ENCODE measurements around the gene SERGEF.

SERGEF gene

DNA sequence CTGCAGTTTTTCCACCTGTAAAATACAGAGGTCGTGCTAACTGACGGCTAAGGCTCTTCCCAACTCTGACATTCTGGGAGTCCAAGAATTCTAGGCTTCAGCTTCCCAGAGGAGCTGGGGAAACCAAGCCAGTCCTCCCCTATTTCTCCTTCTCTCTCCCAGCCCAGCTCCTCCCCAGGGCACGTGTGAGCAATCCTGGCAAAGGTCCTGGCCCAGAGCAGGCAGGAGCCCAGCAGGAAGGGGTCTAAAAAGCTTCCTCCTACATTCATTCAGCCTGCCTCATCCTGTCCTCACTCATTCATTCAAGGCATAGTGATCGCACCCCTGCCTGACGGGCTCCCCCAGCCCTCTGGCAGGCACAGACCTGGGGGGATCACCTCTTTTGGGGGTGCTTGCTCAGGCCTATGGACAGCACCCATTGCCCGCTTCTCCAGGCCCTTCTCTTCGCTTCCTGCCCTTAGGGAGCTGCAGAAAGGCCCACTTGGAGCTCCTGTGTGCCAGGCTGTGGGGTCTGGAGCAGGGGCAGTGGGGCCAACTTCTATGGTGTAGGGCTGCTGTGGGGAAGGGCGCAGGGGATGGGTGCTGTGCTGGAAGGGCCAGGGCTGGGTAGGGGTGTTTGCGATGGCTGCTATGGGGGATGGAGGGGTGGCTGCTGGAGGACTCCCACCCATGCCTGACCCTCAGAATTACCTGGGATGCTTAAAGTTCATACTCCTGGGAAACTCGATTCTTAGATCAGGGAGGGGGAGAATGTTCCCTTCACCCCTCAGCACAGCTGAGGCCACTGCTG, 268.5 kb downstream of the SERGEF start:
- no peaks in the 10 kb centered on the region for H3K9me3 ChIP-seq (ENCODE audit: insufficient read depth, low read length)
- TF ChIP-seq YY1 (IDR thresholded peaks at IDR 0.05; ENCODE audit: insufficient read depth, insufficient read length) (no peak), ZNF274 (IDR thresholded peaks at IDR 0.05; ENCODE audit: low read depth, low read length) (no peak), SUZ12 (IDR thresholded peaks at IDR 0.05; ENCODE audit: extremely low read depth, insufficient read depth, insufficient read length) (no peak)
- no peak overlapping the region for H3K9ac ChIP-seq (ENCODE audit: insufficient read length, low read depth)
- peaks cover 4% of the 10 kb centered on the region for H3K27me3 ChIP-seq (ENCODE audit: insufficient read depth, insufficient read length)
- DNase-seq (ENCODE audit: low read depth, low spot score): no peak
- no peaks in the 10 kb centered on the region for H3K36me3 ChIP-seq (ENCODE audit: insufficient read depth, insufficient read length, low read length)
- no peak overlapping the region for H3K4me3 ChIP-seq (ENCODE audit: insufficient read length, low read depth)
- peaks cover 8% of the 10 kb centered on the region for H3K4me1 ChIP-seq (ENCODE audit: insufficient read depth, insufficient read length)

- DNase-seq (ENCODE audit: low read depth, low spot score): no peak
- TF ChIP-seq ZNF274 (IDR thresholded peaks at IDR 0.05; ENCODE audit: low read depth, low read length): no peak
- no peak for TF ChIP-seq YY1 (IDR thresholded peaks at IDR 0.05; ENCODE audit: insufficient read depth, insufficient read length)
- TF ChIP-seq SUZ12 (IDR thresholded peaks at IDR 0.05; ENCODE audit: extremely low read depth, insufficient read depth, insufficient read length): no peak
- Histone ChIP-seq H3K36me3 (ENCODE audit: insufficient read depth, insufficient read length, low read length) (no peaks in the 10 kb centered on the region), H3K9me3 (ENCODE audit: insufficient read depth, low read length) (no peaks in the 10 kb centered on the region), H3K4me3 (ENCODE audit: insufficient read length, low read depth) (no peak overlapping the region), H3K4me1 (ENCODE audit: insufficient read depth, insufficient read length) (peaks cover 11% of the 10 kb centered on the region), H3K27me3 (ENCODE audit: insufficient read depth, insufficient read length) (peaks cover 10% of the 10 kb centered on the region), H3K9ac (ENCODE audit: insufficient read length, low read depth) (no peak overlapping the region)
These were observed 269.1 kb downstream of the SERGEF start for GRCh38 chr11:17743808-17744119.

- H3K27me3 ChIP-seq (ENCODE audit: insufficient read depth, insufficient read length): peaks cover 13% of the 10 kb centered on the region
- TF ChIP-seq ZNF274 (IDR thresholded peaks at IDR 0.05; ENCODE audit: low read depth, low read length) (no peak), SUZ12 (IDR thresholded peaks at IDR 0.05; ENCODE audit: extremely low read depth, insufficient read depth, insufficient read length) (no peak), YY1 (IDR thresholded peaks at IDR 0.05; ENCODE audit: insufficient read depth, insufficient read length) (no peak)
- H3K36me3 ChIP-seq (ENCODE audit: insufficient read depth, insufficient read length, low read length): no peaks in the 10 kb centered on the region
- no peak for DNase-seq (ENCODE audit: low read depth, low spot score)
- H3K9me3 ChIP-seq (ENCODE audit: insufficient read depth, low read length): no peaks in the 10 kb centered on the region
- no peak overlapping the region for H3K4me3 ChIP-seq (ENCODE audit: insufficient read length, low read depth)
- H3K9ac ChIP-seq (ENCODE audit: insufficient read length, low read depth): no peak overlapping the region
- H3K4me1 ChIP-seq (ENCODE audit: insufficient read depth, insufficient read length): peaks cover 15% of the 10 kb centered on the region
These were observed 269.6 kb downstream of the SERGEF start for GRCh38 chr11:17743026-17743807.

- H3K4me1 ChIP-seq (ENCODE audit: insufficient read depth, insufficient read length): peaks cover 19% of the 10 kb centered on the region
- H3K9ac ChIP-seq (ENCODE audit: insufficient read length, low read depth): no peak overlapping the region
- no peak overlapping the region for H3K4me3 ChIP-seq (ENCODE audit: insufficient read length, low read depth)
- peaks cover 16% of the 10 kb centered on the region for H3K27me3 ChIP-seq (ENCODE audit: insufficient read depth, insufficient read length)
- H3K9me3 ChIP-seq (ENCODE audit: insufficient read depth, low read length): no peaks in the 10 kb centered on the region
- no peak for DNase-seq (ENCODE audit: low read depth, low spot score)
- TF ChIP-seq ZNF274 (IDR thresholded peaks at IDR 0.05; ENCODE audit: low read depth, low read length) (no peak), YY1 (IDR thresholded peaks at IDR 0.05; ENCODE audit: insufficient read depth, insufficient read length) (no peak), SUZ12 (IDR thresholded peaks at IDR 0.05; ENCODE audit: extremely low read depth, insufficient read depth, insufficient read length) (no peak)
- H3K36me3 ChIP-seq (ENCODE audit: insufficient read depth, insufficient read length, low read length): no peaks in the 10 kb centered on the region
These were observed 270.8 kb downstream of the SERGEF start for GRCh38 chr11:17742019-17742418.

GRCh38 chr11:17741487-17741886, 271.4 kb downstream of the SERGEF start:
- H3K9me3 ChIP-seq (ENCODE audit: insufficient read depth, low read length): no peaks in the 10 kb centered on the region
- H3K36me3 ChIP-seq (ENCODE audit: insufficient read depth, insufficient read length, low read length): no peaks in the 10 kb centered on the region
- TF ChIP-seq SUZ12 (IDR thresholded peaks at IDR 0.05; ENCODE audit: extremely low read depth, insufficient read depth, insufficient read length) (no peak), ZNF274 (IDR thresholded peaks at IDR 0.05; ENCODE audit: low read depth, low read length) (no peak), YY1 (IDR thresholded peaks at IDR 0.05; ENCODE audit: insufficient read depth, insufficient read length) (no peak)
- no peak overlapping the region for H3K9ac ChIP-seq (ENCODE audit: insufficient read length, low read depth)
- H3K27me3 ChIP-seq (ENCODE audit: insufficient read depth, insufficient read length): peaks cover 21% of the 10 kb centered on the region
- no peak overlapping the region for H3K4me3 ChIP-seq (ENCODE audit: insufficient read length, low read depth)
- DNase-seq (ENCODE audit: low read depth, low spot score): no peak
- peaks cover 19% of the 10 kb centered on the region for H3K4me1 ChIP-seq (ENCODE audit: insufficient read depth, insufficient read length)

GRCh38 chr11:17740649-17741235, 272.1 kb downstream of the SERGEF start:
- no peaks in the 10 kb centered on the region for H3K36me3 ChIP-seq (ENCODE audit: insufficient read depth, insufficient read length, low read length)
- no peaks in the 10 kb centered on the region for H3K9me3 ChIP-seq (ENCODE audit: insufficient read depth, low read length)
- DNase-seq (ENCODE audit: low read depth, low spot score): no peak
- H3K4me1 ChIP-seq (ENCODE audit: insufficient read depth, insufficient read length): peaks cover 19% of the 10 kb centered on the region
- H3K4me3 ChIP-seq (ENCODE audit: insufficient read length, low read depth): no peak overlapping the region
- TF ChIP-seq ZNF274 (IDR thresholded peaks at IDR 0.05; ENCODE audit: low read depth, low read length) (no peak), YY1 (IDR thresholded peaks at IDR 0.05; ENCODE audit: insufficient read depth, insufficient read length) (no peak), SUZ12 (IDR thresholded peaks at IDR 0.05; ENCODE audit: extremely low read depth, insufficient read depth, insufficient read length) (no peak)
- H3K9ac ChIP-seq (ENCODE audit: insufficient read length, low read depth): no peak overlapping the region
- H3K27me3 ChIP-seq (ENCODE audit: insufficient read depth, insufficient read length): peaks cover 28% of the 10 kb centered on the region

DNA sequence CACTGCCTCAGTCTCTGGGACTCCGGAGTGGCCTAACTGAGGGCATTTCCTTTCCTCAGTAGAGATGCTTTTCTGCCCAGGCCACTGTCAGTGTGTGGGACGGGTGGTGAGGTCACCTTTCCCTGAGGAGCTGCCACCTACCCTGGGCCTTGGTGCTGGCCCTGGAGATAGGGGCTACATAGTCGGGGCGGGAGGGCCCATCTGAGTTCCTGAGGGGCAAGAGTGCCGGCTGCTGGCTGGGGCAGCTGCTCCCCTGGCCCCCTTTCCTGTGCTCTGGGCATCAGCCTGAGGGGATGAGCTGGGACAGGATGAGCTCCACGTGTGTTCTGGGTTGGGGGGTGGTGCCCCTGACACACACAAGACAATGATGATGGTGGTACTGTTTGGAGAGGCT, 272.9 kb downstream of the SERGEF start:
- Histone ChIP-seq H3K4me1 (ENCODE audit: insufficient read depth, insufficient read length) (peaks cover 19% of the 10 kb centered on the region), H3K36me3 (ENCODE audit: insufficient read depth, insufficient read length, low read length) (no peaks in the 10 kb centered on the region), H3K9ac (ENCODE audit: insufficient read length, low read depth) (no peak overlapping the region), H3K27me3 (ENCODE audit: insufficient read depth, insufficient read length) (peaks cover 30% of the 10 kb centered on the region), H3K4me3 (ENCODE audit: insufficient read length, low read depth) (no peak overlapping the region), H3K9me3 (ENCODE audit: insufficient read depth, low read length) (no peaks in the 10 kb centered on the region)
- DNase-seq (ENCODE audit: low read depth, low spot score): no peak
- TF ChIP-seq YY1 (IDR thresholded peaks at IDR 0.05; ENCODE audit: insufficient read depth, insufficient read length): no peak
- no peak for TF ChIP-seq ZNF274 (IDR thresholded peaks at IDR 0.05; ENCODE audit: low read depth, low read length)
- TF ChIP-seq SUZ12 (IDR thresholded peaks at IDR 0.05; ENCODE audit: extremely low read depth, insufficient read depth, insufficient read length): no peak

All from NT2/D1 (cell line).